Middle frontal gyrus (tissue), 1 donor: Measurements from ENCODE around the gene MAPKAP1.

Source experiments
- DNase-seq: peaks from one replicate; pipeline ENCODE4 v3.0.0-alpha.2; 2015; ENCODE audit warnings: low spot score; ENCODE audit errors: extremely low spot score

MAPKAP1 gene

GRCh38 chr9:125515281-125515680 lies 191.7 kb downstream of the MAPKAP1 start:
- DNase-seq, result no peak

- DNase-seq, result no peak
Observed at GRCh38 chr9:125514468-125514867, 192.5 kb downstream of the MAPKAP1 start.

GRCh38 chr9:125513668-125514413 lies 193.2 kb downstream of the MAPKAP1 start:
- no peak for DNase-seq

- DNase-seq, result no peak
Observed at GRCh38 chr9:125513303-125513667, 193.7 kb downstream of the MAPKAP1 start.

GRCh38 chr9:125511789-125512660 lies 195.0 kb downstream of the MAPKAP1 start:
- no peak for DNase-seq

GRCh38 chr9:125510980-125511379 lies 196.0 kb downstream of the MAPKAP1 start:
- DNase-seq, result no peak

GRCh38 chr9:125509476-125509875 lies 197.5 kb downstream of the MAPKAP1 start:
- DNase-seq, result no peak

- no peak for DNase-seq
Observed at GRCh38 chr9:125508249-125508648, 198.8 kb downstream of the MAPKAP1 start.

GRCh38 chr9:125507226-125507625 lies 199.8 kb downstream of the MAPKAP1 start:
- DNase-seq, result no peak

GRCh38 chr9:125505988-125506438 lies 201.0 kb downstream of the MAPKAP1 start:
- no peak for DNase-seq

- DNase-seq, result no peak
Observed at GRCh38 chr9:125504616-125505015, 202.4 kb downstream of the MAPKAP1 start.

GRCh38 chr9:125497906-125498305 lies 209.1 kb downstream of the MAPKAP1 start:
- DNase-seq, result no peak

- no peak for DNase-seq
Observed at GRCh38 chr9:125497478-125497877, 209.5 kb downstream of the MAPKAP1 start.

- DNase-seq, result no peak
Observed at GRCh38 chr9:125496313-125496834, 210.6 kb downstream of the MAPKAP1 start.

GRCh38 chr9:125495172-125496119 lies 211.6 kb downstream of the MAPKAP1 start:
- DNase-seq, result no peak

- DNase-seq, result no peak
Observed at GRCh38 chr9:125494653-125494915, 212.4 kb downstream of the MAPKAP1 start.

GRCh38 chr9:125493881-125494652 lies 212.9 kb downstream of the MAPKAP1 start:
- DNase-seq, result no peak

GRCh38 chr9:125493384-125493783 lies 213.6 kb downstream of the MAPKAP1 start:
- no peak for DNase-seq

GRCh38 chr9:125492719-125493118 lies 214.3 kb downstream of the MAPKAP1 start:
- no peak for DNase-seq

GRCh38 chr9:125487842-125488241 lies 219.2 kb downstream of the MAPKAP1 start:
- no peak for DNase-seq

- no peak for DNase-seq
Observed at GRCh38 chr9:125486576-125486975, 220.4 kb downstream of the MAPKAP1 start.
